Natural killer cell treated with Interleukin-12 subunit alpha and Interleukin-12 subunit beta and Interleukin-15 and Interleukin-18, amount 100 ng/mL, for 72 hours (primary cell): ENCODE results near the gene NSMCE3. TPM values are rescaled to one million over a fixed set of nuclear protein-coding genes. Genes with fewer than 3 reads are reported as not detected.
A peak's percentile ranks its signal among the peaks of the same experiment; 100 is the strongest.

ENCODE experiments used
- ATAC-seq, 2 donors: fragments of 150-1000 bp; cut with Tn5 transposase in 1 of 2; sonication (Bioruptor Pico), chemical (Tn5 transposase) in 1 of 2; 2 replicates each; pipeline ENCODE4 v1.10.0; 2021
- DNase-seq: peaks from one replicate; pipeline ENCODE4 v3.0.0; 2022; ENCODE audit warnings: low spot score
- H3K27ac Mint-ChIP-seq, 2 donors: 1 replicate in 1 of 2; 2 replicates in 1 of 2; pipeline ENCODE4 v1.8.0; 2022; ENCODE audit warnings: mixed read lengths in 2 of 2, mild to moderate bottlenecking in 1 of 2, moderate library complexity in 1 of 2
- H3K27me3 Mint-ChIP-seq, 2 donors: 1 replicate in 1 of 2; 2 replicates in 1 of 2; pipeline ENCODE4 v1.8.0; 2022; ENCODE audit warnings: mixed read lengths in 2 of 2
- H3K36me3 Mint-ChIP-seq: one replicate; pipeline ENCODE4 v1.8.0; 2022; ENCODE audit warnings: mixed read lengths
- H3K4me1 Mint-ChIP-seq, 2 donors: 1 replicate in 1 of 2; 2 replicates in 1 of 2; pipeline ENCODE4 v1.8.0; 2022; ENCODE audit warnings: low read depth in 2 of 2, mixed read lengths in 2 of 2, mild to moderate bottlenecking in 1 of 2
- H3K4me3 Mint-ChIP-seq: one replicate; pipeline ENCODE4 v1.8.0; 2022; ENCODE audit warnings: mixed read lengths
- H3K9me3 Mint-ChIP-seq: 2 replicates; pipeline ENCODE4 v1.8.0; 2022; ENCODE audit warnings: mixed read lengths
- total RNA-seq, 2 donors: library from RNA; stranded (reverse); gene quantifications; one replicate each; pipeline ENCODE4 v1.2.3, GENCODE V29; 2022

Gene NSMCE3
- total RNA-seq, 2 donors from 2014 or later: 6.2 to 9.5 TPM

- H3K27ac Mint-ChIP-seq: no peak overlapping the region
- H3K27me3 Mint-ChIP-seq: peaks cover 22 to 29% of the 10 kb centered on the region in 2 donors
- ATAC-seq: peak in 1 of 2 donors; percentile 28
- H3K4me3 Mint-ChIP-seq: no peak overlapping the region
- no peaks in the 10 kb centered on the region for H3K4me1 Mint-ChIP-seq
- DNase-seq: no peak
- H3K9me3 Mint-ChIP-seq: no peaks in the 10 kb centered on the region
- H3K36me3 Mint-ChIP-seq: no peaks in the 10 kb centered on the region
These were observed 46.0 kb downstream of the NSMCE3 start for GRCh38 chr15:29223640-29224039.

- H3K27ac Mint-ChIP-seq: no peak overlapping the region
- no peaks in the 10 kb centered on the region for H3K36me3 Mint-ChIP-seq
- ATAC-seq (no peak), DNase-seq (no peak)
- peaks cover 27 to 36% of the 10 kb centered on the region in 2 donors for H3K27me3 Mint-ChIP-seq
- H3K4me1 Mint-ChIP-seq: no peaks in the 10 kb centered on the region
- no peak overlapping the region for H3K4me3 Mint-ChIP-seq
- H3K9me3 Mint-ChIP-seq: no peaks in the 10 kb centered on the region
These were observed 47.3 kb downstream of the NSMCE3 start for GRCh38 chr15:29222129-29222853.

GRCh38 chr15:29220852-29221251 lies 48.8 kb downstream of the NSMCE3 start:
- Mint-ChIP-seq H3K4me1 (no peaks in the 10 kb centered on the region), H3K27ac (no peak overlapping the region), H3K9me3 (no peaks in the 10 kb centered on the region), H3K36me3 (no peaks in the 10 kb centered on the region), H3K27me3 (peaks cover 22 to 42% of the 10 kb centered on the region in 2 donors), H3K4me3 (no peak overlapping the region)
- ATAC-seq (no peak), DNase-seq (no peak)

- Mint-ChIP-seq H3K36me3 (no peaks in the 10 kb centered on the region), H3K4me3 (no peak overlapping the region), H3K9me3 (no peaks in the 10 kb centered on the region), H3K27me3 (peaks cover 26 to 45% of the 10 kb centered on the region in 2 donors), H3K4me1 (no peaks in the 10 kb centered on the region), H3K27ac (no peak overlapping the region)
- DNase-seq (no peak), ATAC-seq (no peak)
These were observed 52.7 kb downstream of the NSMCE3 start for GRCh38 chr15:29216955-29217354.
